GM18502 (cell line): Measurements from ENCODE around the gene MAPKBP1.
A peak's percentile ranks its signal among the peaks of the same experiment; 100 is the strongest.
"Not testable (repeated sequence)": the region's sequence is repeated elsewhere in the genome, so short reads cannot be mapped to it uniquely, and the experiment has no call there.

Experiments
- ATAC-seq: cut with Tn5 transposase; IDR thresholded peaks from one replicate; pipeline ENCODE4 v1.9.1; 2021; ENCODE audit warnings: mild to moderate bottlenecking; ENCODE audit not compliant: unreplicated experiment, poor library complexity

MAPKBP1 gene

GRCh38 chr15:41774062-41774881 lies at the start of gene MAPKBP1:
MAPKBP1 (plus strand) TSS chr15:41774484; CDS start chr15:41775276, 792 bp downstream.
- peak; percentile 85 for ATAC-seq

- no peak for ATAC-seq
These were observed 47.1 kb upstream of the MAPKBP1 start for GRCh38 chr15:41727143-41727542.

DNA sequence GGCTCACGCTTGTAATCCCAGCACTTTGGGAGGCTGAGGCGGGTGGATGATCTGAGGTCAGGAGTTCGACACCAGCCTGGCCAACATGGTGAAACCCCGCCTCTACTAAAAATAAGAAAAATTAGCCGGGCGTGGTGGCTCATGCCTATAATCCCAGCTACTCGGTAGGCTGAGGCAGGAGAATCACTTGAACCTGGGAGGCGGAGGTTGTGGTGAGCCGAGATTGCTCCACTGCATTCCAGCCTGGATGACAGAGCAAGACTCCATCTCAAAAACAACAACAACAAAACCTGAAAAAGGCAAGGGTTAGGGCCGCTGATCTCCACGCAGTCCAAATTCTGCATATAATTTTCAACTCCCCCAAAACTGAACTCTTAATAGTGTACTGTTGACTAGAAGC lies 46.2 kb upstream of the MAPKBP1 start:
- ATAC-seq = not testable (repeated sequence)

DNA sequence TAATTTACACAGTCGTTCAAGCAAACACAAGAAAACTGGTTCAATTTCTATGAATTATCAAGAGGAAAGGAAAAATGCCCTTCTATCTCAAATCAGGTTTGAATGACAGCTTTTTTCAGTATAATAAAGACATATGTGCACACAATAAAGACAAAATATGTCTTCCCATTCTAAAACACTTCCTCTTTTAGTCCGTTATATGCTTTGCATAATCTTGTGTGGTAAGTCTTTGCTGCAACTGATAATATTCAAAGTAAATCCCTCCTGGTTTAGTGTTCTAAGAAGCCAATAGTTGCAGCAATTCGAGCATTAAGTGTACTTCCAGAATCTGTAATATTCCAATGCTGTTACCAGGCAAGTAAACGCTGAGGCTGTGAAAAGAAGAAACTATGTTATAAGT lies 43.7 kb upstream of the MAPKBP1 start:
- ATAC-seq = no peak

DNA sequence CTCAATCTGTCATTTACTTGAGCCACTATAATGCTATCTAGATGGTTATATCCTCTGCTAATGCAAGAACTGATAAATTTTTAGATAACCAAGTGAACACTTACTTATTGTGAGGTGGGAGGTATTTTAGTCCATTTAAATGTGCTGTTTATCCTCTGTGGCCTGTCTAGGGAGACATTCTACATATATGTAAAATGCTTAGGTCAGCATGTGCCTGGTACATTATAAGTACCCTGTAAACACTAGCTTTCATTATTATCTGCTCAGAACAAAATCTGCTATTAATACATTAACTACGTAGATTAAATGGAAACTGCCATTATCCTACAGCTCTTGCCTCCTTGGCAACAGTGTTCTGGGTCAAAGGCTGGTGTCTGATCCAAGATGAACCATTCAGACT lies 41.8 kb upstream of the MAPKBP1 start:
- no peak for ATAC-seq

DNA sequence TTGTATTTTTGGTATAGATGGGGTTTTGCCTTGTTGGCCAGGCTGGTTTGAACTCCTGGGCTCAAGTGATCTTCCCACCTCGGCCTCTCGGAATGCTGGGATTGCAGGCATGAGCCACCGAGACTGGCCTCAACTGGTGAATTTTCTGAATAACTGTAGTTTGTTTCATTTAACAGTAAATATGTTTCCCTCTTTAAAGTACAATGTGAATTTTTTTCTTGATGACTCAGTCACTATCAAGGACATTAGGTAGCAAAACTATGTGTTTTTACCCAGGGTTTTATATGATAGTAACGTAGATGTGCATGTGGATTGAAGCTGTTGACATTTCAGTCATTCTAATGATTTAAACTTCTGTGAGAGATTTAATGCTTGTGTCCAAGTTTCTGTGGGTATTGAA lies 40.2 kb upstream of the MAPKBP1 start:
- no peak for ATAC-seq

- ATAC-seq = no peak
These were observed 39.2 kb upstream of the MAPKBP1 start for GRCh38 chr15:41735046-41735445.

GRCh38 chr15:41735492-41735891 lies 38.8 kb upstream of the MAPKBP1 start:
- ATAC-seq = not testable (repeated sequence)

- ATAC-seq = no peak
These were observed 27.5 kb upstream of the MAPKBP1 start for GRCh38 chr15:41746802-41747201.

- ATAC-seq = no peak
These were observed 18.1 kb upstream of the MAPKBP1 start for GRCh38 chr15:41756198-41756597.

DNA sequence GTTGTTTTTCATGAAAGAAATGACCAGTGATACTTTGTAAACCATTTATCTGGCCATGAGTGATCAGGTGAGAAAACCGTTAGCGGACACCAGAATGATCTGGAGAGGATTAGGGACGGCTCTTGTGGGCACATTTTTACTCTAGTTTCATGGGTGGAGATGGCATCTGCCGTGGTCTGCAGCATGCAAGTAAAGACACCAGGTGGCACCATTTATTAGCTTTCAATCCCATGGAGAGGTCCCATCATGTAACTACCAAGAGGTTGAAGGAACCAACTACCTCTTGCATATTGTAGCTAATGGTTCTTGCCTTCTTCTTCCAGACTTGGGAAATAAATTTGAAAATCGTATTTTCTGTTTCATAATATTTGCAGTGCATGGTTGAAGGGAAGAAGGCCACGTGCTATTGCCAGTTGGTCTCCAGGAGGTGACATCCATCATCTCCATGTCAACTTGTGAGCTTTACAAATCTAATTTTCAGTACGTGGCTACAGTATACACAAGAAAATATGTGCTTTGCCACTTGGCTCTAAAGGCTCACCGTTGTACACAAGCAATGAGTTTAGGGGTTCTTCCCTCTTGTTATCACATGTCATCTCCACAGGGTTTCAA lies 1.5 kb upstream of the MAPKBP1 start:
- ATAC-seq = no peak

DNA sequence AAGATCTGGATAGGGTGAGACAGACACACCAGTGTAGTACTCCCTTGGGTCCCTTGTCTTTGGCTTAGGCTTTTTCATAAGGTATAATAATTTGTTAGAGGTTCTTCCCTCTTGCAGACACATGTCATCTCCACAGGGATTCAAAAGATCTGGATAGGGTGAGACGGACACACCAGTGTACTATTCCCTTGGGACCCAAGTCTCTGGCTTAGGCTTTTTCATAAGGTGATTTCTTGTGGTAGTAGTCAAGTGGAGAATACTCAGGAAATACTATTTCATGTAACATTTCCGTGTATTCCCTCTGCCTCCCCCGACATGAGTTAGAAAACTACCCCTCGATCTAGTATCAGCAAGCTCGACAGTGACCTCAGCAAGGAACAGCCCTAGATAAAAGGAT lies 954 bp upstream of the MAPKBP1 start:
- ATAC-seq = no peak

DNA sequence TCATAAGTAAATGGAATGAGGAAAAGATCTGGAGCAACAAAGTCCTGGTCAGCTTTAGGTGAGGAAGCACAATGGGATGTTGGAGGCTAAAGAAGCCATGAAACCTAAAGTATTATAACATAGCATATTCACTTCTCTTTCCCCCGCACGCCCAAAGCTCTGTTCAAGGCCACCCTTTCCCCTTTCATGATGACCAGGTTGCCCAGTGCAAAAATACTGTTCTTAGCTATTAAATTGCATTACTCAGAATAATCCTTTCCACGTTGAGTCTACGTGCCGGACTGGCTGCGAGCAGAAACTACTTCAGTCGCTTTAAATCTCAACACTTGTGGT lies 589 bp upstream of the MAPKBP1 start:
- ATAC-seq = peak; percentile 2

GRCh38 chr15:41774882-41775417 lies 666 bp downstream of the MAPKBP1 start:
- no peak for ATAC-seq

- ATAC-seq = no peak
These were observed 1.4 kb downstream of the MAPKBP1 start for GRCh38 chr15:41775651-41776050.

DNA sequence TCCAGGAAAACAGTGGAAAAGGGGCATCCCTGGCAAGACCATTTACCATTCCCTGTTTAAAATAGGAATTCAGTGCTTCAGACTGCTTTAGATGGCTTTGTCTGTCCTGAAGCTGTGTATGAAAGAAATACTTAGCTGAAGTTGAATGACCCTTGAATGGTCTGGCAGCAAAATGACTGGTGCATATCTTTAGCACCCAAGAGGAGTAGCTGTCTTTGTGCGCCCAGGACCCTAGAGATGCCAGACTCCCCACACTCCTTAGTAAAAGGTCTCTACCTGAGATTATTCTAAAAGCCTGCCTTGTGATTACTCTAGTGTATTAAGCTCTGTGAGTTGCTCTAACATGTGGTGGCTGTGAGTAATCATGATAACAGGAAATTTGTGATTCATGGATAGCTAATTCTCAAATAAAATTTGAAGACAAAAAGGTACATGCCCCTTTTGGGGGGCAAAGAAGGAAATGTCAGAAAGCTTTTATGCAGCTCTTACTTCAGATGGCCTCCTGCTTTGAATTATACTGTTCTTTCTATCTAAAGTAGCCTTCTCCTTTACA lies 3.2 kb downstream of the MAPKBP1 start:
- ATAC-seq = no peak

DNA sequence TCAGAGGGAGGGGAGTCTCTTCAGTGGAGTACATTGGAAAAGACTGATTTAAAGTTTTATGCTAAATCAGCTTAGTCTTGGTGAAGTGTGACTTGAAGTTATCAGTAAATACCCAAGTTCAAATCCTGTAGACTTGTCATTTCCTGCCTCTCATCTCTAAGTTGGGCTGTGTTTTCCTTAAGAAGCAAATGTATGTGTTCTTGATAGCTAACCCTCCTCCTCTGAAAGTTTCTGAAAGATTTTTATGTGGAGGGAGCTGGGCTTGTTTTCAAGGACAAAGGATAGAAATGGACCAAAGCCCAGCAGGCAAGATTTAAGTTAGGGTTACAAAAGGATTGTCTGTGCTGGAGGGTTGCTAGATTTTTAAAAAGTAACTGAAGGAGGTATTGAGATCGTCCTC lies 4.2 kb downstream of the MAPKBP1 start:
- no peak for ATAC-seq

- ATAC-seq = no peak
These were observed 5.4 kb downstream of the MAPKBP1 start for GRCh38 chr15:41779662-41780157.

DNA sequence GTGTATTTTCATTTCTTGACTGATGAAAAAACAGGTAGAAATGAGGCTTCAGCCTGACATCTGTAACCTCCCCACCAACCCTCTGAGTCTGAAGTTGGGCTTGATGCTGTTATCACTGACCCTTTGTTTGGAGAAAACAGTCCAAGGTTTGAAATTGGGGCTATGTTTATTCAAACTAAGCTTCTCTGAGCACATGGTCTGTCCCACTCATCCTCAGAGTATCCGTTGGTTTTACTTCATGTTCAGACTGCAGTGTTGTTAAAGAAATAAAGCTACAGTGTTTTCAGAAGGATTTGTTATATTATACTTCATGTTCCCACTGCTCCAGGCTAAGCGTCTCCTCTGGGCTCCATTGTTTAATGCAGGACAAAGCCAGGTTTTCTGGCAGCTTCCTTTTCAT lies 6.0 kb downstream of the MAPKBP1 start:
- ATAC-seq = no peak

DNA sequence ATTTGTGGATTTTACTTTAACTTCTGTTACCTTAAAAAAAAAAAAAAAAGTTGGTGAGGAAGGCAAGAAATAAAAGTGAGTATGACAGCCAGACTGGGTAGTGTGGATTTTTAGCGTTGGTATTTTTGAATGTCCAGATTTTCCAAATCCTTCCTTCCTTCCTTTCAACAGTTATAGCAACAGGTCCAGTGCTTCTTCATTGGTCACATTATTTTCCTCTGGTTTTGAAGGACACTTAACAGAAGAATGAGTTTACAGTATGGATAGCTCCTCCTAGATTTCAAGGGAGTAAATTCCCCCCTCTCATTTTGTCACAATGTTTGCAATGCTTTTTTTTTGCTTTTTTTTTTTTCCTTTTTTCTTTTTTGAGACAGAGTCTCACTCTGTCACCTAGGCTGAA lies 6.4 kb downstream of the MAPKBP1 start:
- ATAC-seq = no peak
